Neuronal stem cell (in vitro differentiated cells): ENCODE results near the gene PTPN11.

Experiments used
- DNase-seq: peaks from one replicate; pipeline ENCODE4 v3.0.0-alpha.2; 2013; ENCODE audit warnings: low spot score
- H2AFZ ChIP-seq: one replicate; pipeline ENCODE4 v1.6.1; 2013; ENCODE audit warnings: mild to moderate bottlenecking, low read length, inconsistent platforms
- H2AK5ac ChIP-seq: 2 replicates; pipeline ENCODE4 v1.6.1; 2013; ENCODE audit warnings: low read depth, mild to moderate bottlenecking, inconsistent platforms, low read length, moderate library complexity, mixed read lengths
- H2BK120ac ChIP-seq: 2 replicates; pipeline ENCODE4 v1.6.1; 2013; ENCODE audit warnings: low read depth, mild to moderate bottlenecking, inconsistent platforms, low read length, moderate library complexity, mixed read lengths
- H2BK12ac ChIP-seq: one replicate; pipeline ENCODE4 v1.6.1; 2013; ENCODE audit warnings: low read length, inconsistent platforms
- H2BK15ac ChIP-seq: 2 replicates; pipeline ENCODE4 v1.6.1; 2013; ENCODE audit warnings: mild to moderate bottlenecking, low read length, inconsistent platforms, mixed read lengths
- H2BK5ac ChIP-seq: one replicate; pipeline ENCODE4 v1.6.1; 2013; ENCODE audit warnings: inconsistent platforms, mild to moderate bottlenecking, low read length, moderate library complexity
- H3K14ac ChIP-seq: one replicate; pipeline ENCODE4 v1.6.1; 2013; ENCODE audit warnings: low read length, inconsistent platforms
- H3K18ac ChIP-seq: 2 replicates; pipeline ENCODE4 v1.6.1; 2013; ENCODE audit warnings: low read length, inconsistent platforms
- H3K23ac ChIP-seq: 2 replicates; pipeline ENCODE4 v1.6.1; 2013; ENCODE audit warnings: low read depth, mild to moderate bottlenecking, mixed read lengths, low read length, inconsistent platforms; ENCODE audit not compliant: poor library complexity
- H3K27ac ChIP-seq: replicated peaks from 3 replicates; pipeline ENCODE4 v1.5.1; 2013; ENCODE audit warnings: low read length, inconsistent platforms
- H3K27me3 ChIP-seq, 3 experiments: 2 replicates each; pipeline ENCODE4 v1.6.1; 2013; ENCODE audit warnings: low read length in 3 of 3, mild to moderate bottlenecking in 2 of 3, inconsistent platforms in 1 of 3, low read depth in 1 of 3, mixed read lengths in 1 of 3, moderate library complexity in 1 of 3; ENCODE audit not compliant: control insufficient read depth in 3 of 3, insufficient read depth in 3 of 3
- H3K36me3 ChIP-seq, 2 donors: replicated peaks in 1 of 2; 2 replicates each; pipeline ENCODE4 v1.6.1; 2013; ENCODE audit warnings: low read length in 2 of 2; ENCODE audit not compliant: control insufficient read depth in 2 of 2, insufficient read depth in 2 of 2
- H3K4ac ChIP-seq: 2 replicates; pipeline ENCODE4 v1.6.1; 2013; ENCODE audit warnings: inconsistent platforms, mild to moderate bottlenecking, low read length, moderate library complexity
- H3K4me1 ChIP-seq, 2 donors: 1 replicate in 1 of 2; 2 replicates in 1 of 2; pipeline ENCODE4 v1.6.1; 2013; ENCODE audit warnings: low read length in 2 of 2, low read depth in 1 of 2; ENCODE audit not compliant: control insufficient read depth in 2 of 2, insufficient read depth in 1 of 2
- H3K4me2 ChIP-seq: one replicate; pipeline ENCODE4 v1.6.1; 2013; ENCODE audit warnings: mild to moderate bottlenecking, low read length, inconsistent platforms; ENCODE audit not compliant: insufficient read depth, poor library complexity, severe bottlenecking
- H3K4me3 ChIP-seq, 2 donors: 2 replicates each; pipeline ENCODE4 v1.5.1; 2013; ENCODE audit warnings: low read length in 2 of 2, mild to moderate bottlenecking in 2 of 2, inconsistent platforms in 1 of 2, moderate library complexity in 1 of 2
- H3K79me1 ChIP-seq: one replicate; pipeline ENCODE4 v1.6.1; 2013; ENCODE audit warnings: low read depth, mild to moderate bottlenecking, inconsistent platforms, low read length, moderate library complexity
- H3K9ac ChIP-seq: one replicate; pipeline ENCODE4 v1.6.1; 2013; ENCODE audit warnings: mild to moderate bottlenecking, low read depth, low read length, inconsistent platforms; ENCODE audit not compliant: poor library complexity
- H3K9me3 ChIP-seq, 2 donors: replicated peaks in 1 of 2; 2 replicates each; pipeline versions ENCODE3 to v1.6.1; 2013; ENCODE audit warnings: low read length in 2 of 2, mild to moderate bottlenecking in 2 of 2, inconsistent platforms in 1 of 2, low read depth in 1 of 2, mixed read lengths in 1 of 2, moderate library complexity in 1 of 2; ENCODE audit not compliant: control insufficient read depth in 2 of 2, insufficient read depth in 1 of 2
- H4K8ac ChIP-seq: one replicate; pipeline ENCODE4 v1.6.1; 2013; ENCODE audit warnings: low read depth, mild to moderate bottlenecking, inconsistent platforms, low read length, moderate library complexity
- H4K91ac ChIP-seq: one replicate; pipeline ENCODE4 v1.6.1; 2013; ENCODE audit warnings: low read length, low read depth, mild to moderate bottlenecking, inconsistent platforms; ENCODE audit not compliant: poor library complexity
- WGBS, 2 donors: extraction: QIAGEN DNeasy Blood & Tissue Kit; methylation state at CpG; one replicate each; pipeline ENCODE4 v1.1.7; 2013; ENCODE audit warnings: missing lambda C conversion rate in 2 of 2, mixed read lengths in 1 of 2; ENCODE audit not compliant: insufficient read length in 2 of 2, insufficient replicate concordance in 1 of 2; ENCODE audit errors: extremely low coverage in 2 of 2; 5-methylcytosine and 5-hydroxymethylcytosine counted together

The PTPN11 gene

GRCh38 chr12:112420740-112421139 lies 2.0 kb downstream of the PTPN11 start:
- Histone ChIP-seq H3K23ac (no peak overlapping the region), H3K4me2 (no peak overlapping the region), H4K8ac (no peak overlapping the region), H3K4me1 (peaks cover 0 to 3% of the 10 kb centered on the region in 2 donors), H3K79me1 (peaks cover 5% of the 10 kb centered on the region), H2AFZ (no peak overlapping the region), H3K9ac (no peak overlapping the region), H3K27ac (no peak overlapping the region), H3K9me3 (no peaks in the 10 kb centered on the region), H3K14ac (no peak overlapping the region), H2BK12ac (no peak overlapping the region), H3K27me3 (no peaks in the 10 kb centered on the region), H2AK5ac (no peak overlapping the region), H2BK15ac (no peak overlapping the region), H3K36me3 (peaks cover 0 to 2% of the 10 kb centered on the region in 2 donors), H2BK5ac (no peak overlapping the region), H3K4me3 (no peak overlapping the region), H4K91ac (no peak overlapping the region), H3K18ac (no peak overlapping the region), H2BK120ac (no peak overlapping the region), H3K4ac (no peak overlapping the region)
- DNase-seq: no peak
- no CpG with 5 or more reads among the region's 3 CpGs for WGBS, 2 donors

GRCh38 chr12:112421363-112421762 lies 2.6 kb downstream of the PTPN11 start:
- no peak overlapping the region for H3K27ac ChIP-seq

DNA sequence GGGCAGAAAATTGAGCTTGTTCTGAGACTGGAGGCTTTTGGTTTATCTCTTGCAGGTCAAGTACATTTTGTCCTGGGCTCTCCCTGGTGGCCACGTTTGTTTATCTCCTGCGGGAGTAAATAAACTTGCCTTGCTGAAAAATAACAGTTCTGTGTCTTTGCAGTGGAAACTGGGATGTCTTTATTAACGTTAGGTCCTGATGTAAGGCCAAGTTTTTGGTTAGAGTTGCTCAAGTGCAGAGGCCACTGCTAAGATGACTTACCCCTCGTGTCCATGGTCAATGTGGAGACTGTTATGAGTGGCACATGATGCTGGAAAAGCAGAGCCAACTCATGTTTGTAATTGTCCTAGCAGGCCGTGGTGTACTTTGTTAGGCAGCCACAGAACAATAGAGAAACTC lies 3.8 kb downstream of the PTPN11 start:
- Histone ChIP-seq H4K8ac (no peak overlapping the region), H3K4me1 (peaks cover 0 to 3% of the 10 kb centered on the region in 2 donors), H3K36me3 (peaks cover 0 to 7% of the 10 kb centered on the region in 2 donors), H3K4ac (no peak overlapping the region), H4K91ac (no peak overlapping the region), H3K14ac (no peak overlapping the region), H3K4me2 (no peak overlapping the region), H3K27ac (no peak overlapping the region), H2AK5ac (no peak overlapping the region), H2BK15ac (no peak overlapping the region), H2BK12ac (no peak overlapping the region), H3K27me3 (no peaks in the 10 kb centered on the region), H3K79me1 (peaks cover 5% of the 10 kb centered on the region), H2AFZ (no peak overlapping the region), H3K9ac (no peak overlapping the region), H3K23ac (no peak overlapping the region), H2BK5ac (no peak overlapping the region), H3K18ac (no peak overlapping the region), H3K9me3 (no peaks in the 10 kb centered on the region), H2BK120ac (no peak overlapping the region), H3K4me3 (no peak overlapping the region)
- no CpG with 5 or more reads among the region's 5 CpGs for WGBS, 2 donors
- DNase-seq: no peak

More at GRCh38 chr12:112421363-112421762, 2.6 kb downstream of the PTPN11 start:
- Histone ChIP-seq H3K4me2 (no peak overlapping the region), H3K4me3 (no peak overlapping the region), H2AK5ac (no peak overlapping the region), H2BK5ac (no peak overlapping the region), H2BK120ac (no peak overlapping the region), H3K18ac (no peak overlapping the region), H3K9ac (no peak overlapping the region), H3K9me3 (no peaks in the 10 kb centered on the region), H3K27me3 (no peaks in the 10 kb centered on the region), H3K4ac (no peak overlapping the region), H3K14ac (no peak overlapping the region), H3K36me3 (peaks cover 0 to 7% of the 10 kb centered on the region in 2 donors), H3K79me1 (peaks cover 5% of the 10 kb centered on the region), H4K8ac (no peak overlapping the region), H2BK12ac (no peak overlapping the region), H3K23ac (no peak overlapping the region), H2BK15ac (no peak overlapping the region), H3K4me1 (peaks cover 0 to 3% of the 10 kb centered on the region in 2 donors), H4K91ac (no peak overlapping the region), H2AFZ (no peak overlapping the region)
- WGBS, 2 donors: no CpG with 5 or more reads among the region's 1 CpG
- no peak for DNase-seq

- DNase-seq: no peak
- Histone ChIP-seq H3K9me3 (no peaks in the 10 kb centered on the region), H2AFZ (no peak overlapping the region), H4K8ac (no peak overlapping the region), H3K79me1 (peaks cover 5% of the 10 kb centered on the region), H3K23ac (no peak overlapping the region), H3K4me2 (no peak overlapping the region), H2BK12ac (no peak overlapping the region), H3K9ac (no peak overlapping the region), H3K27me3 (no peaks in the 10 kb centered on the region), H2AK5ac (no peak overlapping the region), H3K36me3 (peaks cover 0 to 9% of the 10 kb centered on the region in 2 donors), H3K18ac (no peak overlapping the region), H2BK15ac (no peak overlapping the region), H3K4me1 (peaks cover 0 to 3% of the 10 kb centered on the region in 2 donors), H3K27ac (no peak overlapping the region), H2BK5ac (no peak overlapping the region), H3K14ac (no peak overlapping the region), H3K4me3 (no peak overlapping the region), H2BK120ac (no peak overlapping the region), H4K91ac (no peak overlapping the region), H3K4ac (no peak overlapping the region)
- no CpG with 5 or more reads among the region's 3 CpGs for WGBS, 2 donors
These were observed 5.4 kb downstream of the PTPN11 start for GRCh38 chr12:112424126-112424525.
